HL-60 (cell line): ENCODE measurements around the gene PSMF1.

Experiments
- CTCF ChIP-seq: IDR thresholded peaks from one replicate; pipeline ENCODE4 v1.5.1; 2011; ENCODE audit warnings: low read length, control low read depth, inconsistent platforms; ENCODE audit not compliant: insufficient read depth
- POLR2AphosphoS5 ChIP-seq: IDR thresholded peaks from 2 replicates; pipeline ENCODE4 v1.6.1; 2012; ENCODE audit warnings: low read depth

GRCh38 chr20:1209447-1210387, 91.3 kb downstream of the PSMF1 start:
- TF ChIP-seq CTCF (no peak), POLR2AphosphoS5 (no peak)
